Activated CD8-positive, alpha-beta T cell treated with anti-CD3 and anti-CD28 coated beads for 36 hours (primary cell): Measurements from ENCODE around the gene CDK15. TPM values are rescaled to one million over a fixed set of nuclear protein-coding genes. Genes with fewer than 3 reads are reported as not detected.

ENCODE experiments used
- ATAC-seq: fragments of 200-7000 bp; cut with Tn5 transposase; one replicate; pipeline ENCODE4 v1.10.0; 2021; ENCODE audit warnings: mild to moderate bottlenecking, moderate library complexity
- CTCF ChIA-PET: fragments of 350-600 bp; sonication (Branson Sonifier 250); formaldehyde crosslinking; loops from one replicate; lab custom pipeline; 2021; ENCODE audit warnings: antibody characterized with exemption; lab: Charles Lee
- POLR2A ChIA-PET: fragments of 350-600 bp; sonication (Branson Sonifier 250); formaldehyde crosslinking; loops from one replicate; lab custom pipeline; 2021; ENCODE audit warnings: antibody characterized with exemption; lab: Charles Lee
- DNase-seq: peaks from one replicate; pipeline ENCODE4 v3.0.0-alpha.2; 2020
- H3K27ac Mint-ChIP-seq: one replicate; pipeline ENCODE4 v1.8.0; 2021; ENCODE audit warnings: mild to moderate bottlenecking, mixed read lengths
- H3K27me3 Mint-ChIP-seq: one replicate; pipeline ENCODE4 v1.8.0; 2021; ENCODE audit warnings: mixed read lengths
- H3K36me3 Mint-ChIP-seq: one replicate; pipeline ENCODE4 v1.8.0; 2021; ENCODE audit warnings: low read depth, mixed read lengths
- H3K4me1 Mint-ChIP-seq: one replicate; pipeline ENCODE4 v1.8.0; 2021; ENCODE audit warnings: low read depth, mixed read lengths
- H3K4me3 Mint-ChIP-seq: one replicate; pipeline ENCODE4 v1.8.0; 2021; ENCODE audit warnings: mild to moderate bottlenecking, moderate library complexity, mixed read lengths
- H3K9me3 Mint-ChIP-seq: one replicate; pipeline ENCODE4 v1.8.0; 2021; ENCODE audit warnings: mixed read lengths
- CTCF ChIP-seq: fragments of 200-600 bp; IDR thresholded peaks from one replicate; pipeline ENCODE4 v1.8.0; 2022; ENCODE audit warnings: antibody characterized with exemption, mild to moderate bottlenecking
- intact Hi-C: fragments of 100-400 bp; cut with micrococcal nuclease; formaldehyde crosslinking; loops from one replicate; pipeline ENCODE4 v1.10.0; 2022
- total RNA-seq, 2 experiments: library from RNA; stranded (reverse); gene quantifications; one replicate each; pipeline ENCODE4 v1.2.3, GENCODE V29; 2021

Gene CDK15
- total RNA-seq, 2 experiments from 2014 or later = not detected

DNA sequence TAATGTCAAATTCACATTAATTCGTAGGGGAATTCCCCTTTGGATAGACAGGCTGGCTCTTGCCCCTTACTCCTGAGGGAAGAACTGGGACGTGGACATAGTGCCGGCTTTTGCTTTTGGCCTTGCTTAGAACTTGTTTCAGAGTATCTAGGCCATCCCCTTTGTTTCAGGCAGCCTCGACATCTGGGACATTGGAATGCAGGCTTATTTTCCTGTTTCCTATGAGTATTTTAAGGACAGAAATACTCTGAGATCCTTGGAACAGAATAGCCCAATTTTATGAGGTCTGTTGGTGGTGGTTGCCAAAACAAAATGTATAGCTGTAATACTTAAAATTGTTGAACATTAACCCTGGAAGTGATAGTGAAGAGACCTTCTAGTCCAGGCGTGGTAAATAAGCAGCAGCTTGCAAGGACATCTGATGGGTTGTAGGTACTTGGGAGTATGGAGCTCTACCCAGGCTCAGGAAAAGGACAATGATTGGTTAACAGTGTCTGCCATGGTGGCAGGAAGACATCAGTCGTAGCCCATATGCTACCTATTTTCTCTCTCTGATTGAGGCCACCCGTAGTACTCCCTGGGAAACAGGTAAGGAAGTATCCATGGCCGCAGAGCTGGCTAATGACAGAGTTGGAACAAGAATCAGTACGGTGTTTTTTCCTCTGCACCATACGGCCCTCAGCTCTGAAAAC, 112.4 kb downstream of the CDK15 start:
- ATAC-seq = no peak
- ChIA-PET CTCF (interaction anchor here (0.9 kb wide), 1 partner anchor 58 kb away, joined by 3 read pairs; no protein-coding TSS in a partner anchor), POLR2A (no interaction called here)

DNA sequence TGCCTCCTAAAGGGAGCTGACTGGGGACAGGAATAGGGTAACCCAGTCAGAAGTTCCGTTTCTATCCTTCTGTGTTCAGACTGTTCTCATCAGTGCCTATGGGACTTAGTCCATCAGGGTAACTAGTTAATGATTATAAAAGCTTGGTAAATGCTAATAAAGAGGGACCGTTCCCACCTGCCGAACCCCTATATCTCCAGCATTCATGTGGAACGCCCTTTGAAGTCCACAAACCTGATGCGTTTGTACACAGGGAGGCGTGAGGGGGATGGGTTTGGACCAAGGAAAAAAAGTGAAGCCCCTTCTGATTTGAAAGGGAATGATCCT, 112.9 kb downstream of the CDK15 start:
- no peak for ATAC-seq
- POLR2A ChIA-PET = no interaction called here
- intact Hi-C loops = no loop called here
- Mint-ChIP-seq H3K4me3 (no peak overlapping the region), H3K4me1 (no peaks in the 10 kb centered on the region), H3K27me3 (no peaks in the 10 kb centered on the region), H3K27ac (no peak overlapping the region), H3K36me3 (no peaks in the 10 kb centered on the region), H3K9me3 (peaks cover 3% of the 10 kb centered on the region)
- no peak for TF ChIP-seq CTCF
- no peak for DNase-seq
- CTCF ChIA-PET = no interaction called here

More for the DNA sequence above, 112.4 kb downstream of the CDK15 start:
- no peak overlapping the region for H3K27ac Mint-ChIP-seq
- peaks cover 3% of the 10 kb centered on the region for H3K9me3 Mint-ChIP-seq
- intact Hi-C loops = no loop called here
- TF ChIP-seq CTCF = no peak
- no peak overlapping the region for H3K4me3 Mint-ChIP-seq
- no peak for DNase-seq
- H3K36me3 Mint-ChIP-seq = no peaks in the 10 kb centered on the region
- H3K4me1 Mint-ChIP-seq = no peaks in the 10 kb centered on the region
- H3K27me3 Mint-ChIP-seq = no peaks in the 10 kb centered on the region

DNA sequence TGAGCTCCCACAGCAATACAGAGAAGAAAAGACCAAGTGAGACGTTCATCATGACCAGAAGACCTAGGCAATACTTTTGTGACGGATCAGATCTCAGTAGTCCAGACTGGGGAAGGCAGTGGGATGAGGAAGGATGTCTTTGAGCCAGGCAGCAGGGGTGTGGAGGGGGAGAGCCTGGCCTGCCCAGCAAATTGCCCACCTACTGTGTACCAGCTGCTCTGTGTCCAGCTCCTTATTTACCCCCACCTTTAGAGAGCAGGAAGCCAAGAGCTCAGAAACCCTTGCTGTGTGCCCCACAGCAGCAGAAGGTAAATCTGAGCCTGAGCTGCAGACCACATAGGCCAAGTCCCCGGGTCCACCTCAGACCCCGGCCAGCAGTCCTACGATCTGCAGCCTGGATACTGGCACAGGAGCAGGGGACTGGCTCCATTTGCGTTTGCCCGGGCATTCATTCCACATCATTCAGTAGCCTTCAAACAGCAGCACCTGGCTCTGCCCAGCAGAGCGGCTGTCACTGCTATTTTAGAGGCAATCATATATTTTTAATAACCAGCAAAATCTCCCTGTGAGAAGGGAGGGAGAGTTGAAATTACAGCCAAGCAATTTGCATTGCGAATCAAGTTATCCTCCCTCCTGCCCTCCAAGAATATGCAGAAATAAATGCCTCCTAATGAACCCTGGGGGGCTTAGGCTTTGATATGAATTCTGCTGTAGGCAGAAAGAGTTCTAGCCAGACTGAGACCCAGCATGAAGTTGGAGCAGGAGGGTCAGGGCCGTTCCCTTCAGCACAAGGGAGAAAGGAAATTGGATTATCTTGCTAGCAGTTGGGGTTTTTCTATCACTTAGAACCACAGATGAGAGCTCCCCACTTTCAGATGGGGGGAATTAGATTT, 117.3 kb downstream of the CDK15 start:
- no peaks in the 10 kb centered on the region for H3K4me1 Mint-ChIP-seq
- no peaks in the 10 kb centered on the region for H3K36me3 Mint-ChIP-seq
- TF ChIP-seq CTCF = no peak
- no peak for DNase-seq
- peaks cover 2% of the 10 kb centered on the region for H3K27me3 Mint-ChIP-seq
- POLR2A ChIA-PET = no interaction called here
- no peak for ATAC-seq
- CTCF ChIA-PET = no interaction called here
- peaks cover 3% of the 10 kb centered on the region for H3K9me3 Mint-ChIP-seq
- H3K4me3 Mint-ChIP-seq = no peak overlapping the region
- intact Hi-C loops = no loop called here
- no peak overlapping the region for H3K27ac Mint-ChIP-seq

DNA sequence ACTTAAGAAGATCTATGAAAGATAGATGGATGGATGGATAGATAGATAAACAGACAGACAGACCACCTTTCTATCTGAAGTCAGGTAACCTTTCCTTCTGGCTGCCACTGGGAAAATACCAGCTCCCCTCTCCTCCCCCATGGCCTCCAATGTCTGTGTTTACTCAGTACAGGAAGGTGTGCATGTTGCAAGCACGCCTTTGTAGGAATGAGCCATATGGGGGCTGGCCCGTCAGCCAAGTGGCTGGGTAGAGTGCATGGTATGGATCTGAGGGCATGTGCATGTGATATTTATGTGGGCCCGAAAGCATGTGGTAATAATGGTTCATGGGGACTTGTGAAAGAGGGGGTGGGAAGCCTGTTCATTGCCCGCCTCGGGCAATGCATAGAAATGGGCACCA, 118.1 kb downstream of the CDK15 start:
- no peak for TF ChIP-seq CTCF
- Mint-ChIP-seq H3K27me3 (peaks cover 4% of the 10 kb centered on the region), H3K27ac (no peak overlapping the region), H3K9me3 (peaks cover 3% of the 10 kb centered on the region), H3K36me3 (no peaks in the 10 kb centered on the region), H3K4me1 (no peaks in the 10 kb centered on the region), H3K4me3 (no peak overlapping the region)
- intact Hi-C loops = no loop called here
- ATAC-seq (no peak), DNase-seq (no peak)
- POLR2A ChIA-PET = no interaction called here
- CTCF ChIA-PET = interaction anchor here (0.7 kb wide), 1 partner anchor 16 kb away, joined by 3 read pairs; no protein-coding TSS in a partner anchor

- Mint-ChIP-seq H3K9me3 (peaks cover 3% of the 10 kb centered on the region), H3K36me3 (no peaks in the 10 kb centered on the region), H3K27ac (no peak overlapping the region), H3K4me3 (no peak overlapping the region), H3K27me3 (peaks cover 4% of the 10 kb centered on the region), H3K4me1 (no peaks in the 10 kb centered on the region)
- no peak for TF ChIP-seq CTCF
- intact Hi-C loops = no loop called here
- DNase-seq (no peak), ATAC-seq (no peak)
- POLR2A ChIA-PET = no interaction called here
- CTCF ChIA-PET = interaction anchor here (0.7 kb wide), 1 partner anchor 16 kb away, joined by 3 read pairs; no protein-coding TSS in a partner anchor
Observed at GRCh38 chr2:201925056-201925455, 118.7 kb downstream of the CDK15 start.
